ENCODE data around the gene DOCK7. TPM values are rescaled to one million over a fixed set of nuclear protein-coding genes. Genes with fewer than 3 reads are reported as not detected.
"Not testable (repeated sequence)": the region's sequence is repeated elsewhere in the genome, so short reads cannot be mapped to it uniquely, and the experiment has no call there.

DOCK7 gene
- polyA plus RNA-seq, 2 donors: 4.2 to 4.3 TPM

- WGBS, 2 donors: 95 to 97% methylated on average over 5 of the region's 6 CpGs
- H3K4me3 ChIP-seq (ENCODE audit: low read depth in 1 of 2, low read length in 2 of 2): not testable (repeated sequence)
Measured at GRCh38 chr1:62527346-62527745, 160.8 kb downstream of the DOCK7 start.

GRCh38 chr1:62523860-62524259, 164.3 kb downstream of the DOCK7 start:
- WGBS, 2 donors: 87 to 98% methylated on average over 2 of the region's 2 CpGs
- H3K27ac ChIP-seq (ENCODE audit: low read depth in 2 of 2, low read length in 1 of 2): no peak overlapping the region
- H3K9me3 ChIP-seq (ENCODE audit: control insufficient read depth in 2 of 2, insufficient read depth in 1 of 2, low read depth in 1 of 2, low read length in 1 of 2): no peaks in the 10 kb centered on the region
- no peak overlapping the region for H3K4me3 ChIP-seq (ENCODE audit: low read depth in 1 of 2, low read length in 2 of 2)
- H3K4me1 ChIP-seq (ENCODE audit: control insufficient read depth in 2 of 2, insufficient read depth in 2 of 2, low read length in 1 of 2): no peaks in the 10 kb centered on the region
- H3K27me3 ChIP-seq (ENCODE audit: control insufficient read depth in 1 of 2, insufficient read depth in 2 of 2, low read length in 2 of 2): no peaks in the 10 kb centered on the region
- H3K36me3 ChIP-seq (ENCODE audit: control insufficient read depth in 2 of 2, insufficient read depth in 2 of 2, low read length in 1 of 2): no peaks in the 10 kb centered on the region

More at GRCh38 chr1:62527346-62527745, 160.8 kb downstream of the DOCK7 start:
- not testable (repeated sequence) for H3K36me3 ChIP-seq (ENCODE audit: control insufficient read depth in 2 of 2, insufficient read depth in 2 of 2, low read length in 1 of 2); H3K27ac ChIP-seq (ENCODE audit: low read depth in 2 of 2, low read length in 1 of 2); H3K4me1 ChIP-seq (ENCODE audit: control insufficient read depth in 2 of 2, insufficient read depth in 2 of 2, low read length in 1 of 2); H3K9me3 ChIP-seq (ENCODE audit: control insufficient read depth in 2 of 2, insufficient read depth in 1 of 2, low read depth in 1 of 2, low read length in 1 of 2); H3K27me3 ChIP-seq (ENCODE audit: control insufficient read depth in 1 of 2, insufficient read depth in 2 of 2, low read length in 2 of 2)

- Histone ChIP-seq H3K36me3 (ENCODE audit: control insufficient read depth in 2 of 2, insufficient read depth in 2 of 2, low read length in 1 of 2) (no peaks in the 10 kb centered on the region), H3K4me3 (ENCODE audit: low read depth in 1 of 2, low read length in 2 of 2) (no peak overlapping the region), H3K27me3 (ENCODE audit: control insufficient read depth in 1 of 2, insufficient read depth in 2 of 2, low read length in 2 of 2) (no peaks in the 10 kb centered on the region), H3K27ac (ENCODE audit: low read depth in 2 of 2, low read length in 1 of 2) (no peak overlapping the region), H3K4me1 (ENCODE audit: control insufficient read depth in 2 of 2, insufficient read depth in 2 of 2, low read length in 1 of 2) (no peaks in the 10 kb centered on the region), H3K9me3 (ENCODE audit: control insufficient read depth in 2 of 2, insufficient read depth in 1 of 2, low read depth in 1 of 2, low read length in 1 of 2) (no peaks in the 10 kb centered on the region)
- WGBS, 2 donors: 93% methylated on average over 2 of the region's 2 CpGs
Measured at GRCh38 chr1:62516600-62516999, 171.6 kb downstream of the DOCK7 start.

DNA sequence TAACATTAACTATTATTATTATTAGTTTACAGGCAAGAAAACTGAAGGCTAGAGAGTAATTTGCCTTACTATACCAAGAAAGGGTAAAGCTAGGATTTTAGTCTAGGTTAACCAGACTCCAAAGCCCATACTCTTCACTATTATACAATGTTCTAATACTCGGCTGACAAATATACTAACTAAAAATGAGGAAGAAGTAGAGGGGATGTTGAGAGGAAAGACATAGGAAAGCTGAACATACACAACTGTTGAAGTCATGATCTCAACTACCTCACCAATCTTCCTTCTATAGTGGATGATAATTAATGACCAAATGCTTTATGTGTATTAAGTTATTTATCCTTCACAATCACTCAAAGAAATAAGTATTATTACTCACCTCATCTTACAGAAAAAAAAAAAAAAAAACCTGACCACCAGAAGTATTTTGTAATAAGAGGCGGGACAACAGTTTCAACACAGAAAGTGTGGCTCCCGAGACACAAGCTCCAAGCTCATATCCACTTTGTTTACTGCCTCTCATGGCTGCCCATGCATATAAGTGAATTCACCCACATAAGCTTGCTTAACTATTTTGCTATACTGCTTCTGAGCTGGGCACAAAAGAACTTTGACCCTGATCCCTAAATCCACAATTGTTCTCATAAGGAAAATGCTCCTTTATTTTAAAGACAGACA, 173.3 kb downstream of the DOCK7 start:
- H3K9me3 ChIP-seq (ENCODE audit: control insufficient read depth in 2 of 2, insufficient read depth in 1 of 2, low read depth in 1 of 2, low read length in 1 of 2): no peaks in the 10 kb centered on the region
- H3K4me1 ChIP-seq (ENCODE audit: control insufficient read depth in 2 of 2, insufficient read depth in 2 of 2, low read length in 1 of 2): no peaks in the 10 kb centered on the region
- no peak overlapping the region for H3K4me3 ChIP-seq (ENCODE audit: low read depth in 1 of 2, low read length in 2 of 2)
- no peaks in the 10 kb centered on the region for H3K36me3 ChIP-seq (ENCODE audit: control insufficient read depth in 2 of 2, insufficient read depth in 2 of 2, low read length in 1 of 2)
- no peaks in the 10 kb centered on the region for H3K27me3 ChIP-seq (ENCODE audit: control insufficient read depth in 1 of 2, insufficient read depth in 2 of 2, low read length in 2 of 2)
- WGBS, 2 donors: 89 to 92% methylated on average over 3 of the region's 3 CpGs
- H3K27ac ChIP-seq (ENCODE audit: low read depth in 2 of 2, low read length in 1 of 2): no peak overlapping the region

DNA sequence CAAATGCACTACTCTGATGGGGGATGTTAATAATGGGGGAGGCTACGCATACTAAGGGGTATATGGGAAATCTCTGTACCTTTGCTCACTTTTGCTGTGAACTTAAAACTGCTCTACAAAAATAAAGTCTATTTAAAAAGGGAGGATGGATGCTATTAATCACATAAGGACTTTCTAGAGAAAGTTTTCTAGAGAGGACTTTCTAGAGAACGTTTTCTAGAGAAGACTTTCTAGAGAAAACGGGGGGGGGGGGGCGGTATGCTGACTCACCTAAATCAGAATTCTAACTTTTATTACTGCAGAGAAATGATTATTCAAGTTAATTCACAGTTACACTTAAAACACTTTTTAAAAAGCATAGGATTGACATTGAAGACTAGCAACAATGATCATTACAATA, 175.2 kb downstream of the DOCK7 start:
- WGBS, 2 donors: 76 to 86% methylated on average over 4 of the region's 4 CpGs
- H3K27me3 ChIP-seq (ENCODE audit: control insufficient read depth in 1 of 2, insufficient read depth in 2 of 2, low read length in 2 of 2): no peaks in the 10 kb centered on the region
- H3K4me3 ChIP-seq (ENCODE audit: low read depth in 1 of 2, low read length in 2 of 2): no peak overlapping the region
- no peaks in the 10 kb centered on the region for H3K9me3 ChIP-seq (ENCODE audit: control insufficient read depth in 2 of 2, insufficient read depth in 1 of 2, low read depth in 1 of 2, low read length in 1 of 2)
- H3K36me3 ChIP-seq (ENCODE audit: control insufficient read depth in 2 of 2, insufficient read depth in 2 of 2, low read length in 1 of 2): no peaks in the 10 kb centered on the region
- H3K27ac ChIP-seq (ENCODE audit: low read depth in 2 of 2, low read length in 1 of 2): no peak overlapping the region
- no peaks in the 10 kb centered on the region for H3K4me1 ChIP-seq (ENCODE audit: control insufficient read depth in 2 of 2, insufficient read depth in 2 of 2, low read length in 1 of 2)

- no peaks in the 10 kb centered on the region for H3K4me1 ChIP-seq (ENCODE audit: control insufficient read depth in 2 of 2, insufficient read depth in 2 of 2, low read length in 1 of 2)
- H3K36me3 ChIP-seq (ENCODE audit: control insufficient read depth in 2 of 2, insufficient read depth in 2 of 2, low read length in 1 of 2): no peaks in the 10 kb centered on the region
- H3K27ac ChIP-seq (ENCODE audit: low read depth in 2 of 2, low read length in 1 of 2): no peak overlapping the region
- no peaks in the 10 kb centered on the region for H3K27me3 ChIP-seq (ENCODE audit: control insufficient read depth in 1 of 2, insufficient read depth in 2 of 2, low read length in 2 of 2)
- no peaks in the 10 kb centered on the region for H3K9me3 ChIP-seq (ENCODE audit: control insufficient read depth in 2 of 2, insufficient read depth in 1 of 2, low read depth in 1 of 2, low read length in 1 of 2)
- no peak overlapping the region for H3K4me3 ChIP-seq (ENCODE audit: low read depth in 1 of 2, low read length in 2 of 2)
- 79 to 84% methylated on average over 1 of the region's 1 CpG for WGBS, 2 donors
Measured at GRCh38 chr1:62509028-62509427, 179.2 kb downstream of the DOCK7 start.

- no peak overlapping the region for H3K27ac ChIP-seq (ENCODE audit: low read depth in 2 of 2, low read length in 1 of 2)
- no peak overlapping the region for H3K4me3 ChIP-seq (ENCODE audit: low read depth in 1 of 2, low read length in 2 of 2)
- H3K4me1 ChIP-seq (ENCODE audit: control insufficient read depth in 2 of 2, insufficient read depth in 2 of 2, low read length in 1 of 2): no peaks in the 10 kb centered on the region
- no peaks in the 10 kb centered on the region for H3K36me3 ChIP-seq (ENCODE audit: control insufficient read depth in 2 of 2, insufficient read depth in 2 of 2, low read length in 1 of 2)
- no peaks in the 10 kb centered on the region for H3K9me3 ChIP-seq (ENCODE audit: control insufficient read depth in 2 of 2, insufficient read depth in 1 of 2, low read depth in 1 of 2, low read length in 1 of 2)
- WGBS, 2 donors: 92 to 100% methylated on average over 1 of the region's 1 CpG
- H3K27me3 ChIP-seq (ENCODE audit: control insufficient read depth in 1 of 2, insufficient read depth in 2 of 2, low read length in 2 of 2): no peaks in the 10 kb centered on the region
Measured at GRCh38 chr1:62508187-62508758, 179.9 kb downstream of the DOCK7 start.

- Histone ChIP-seq H3K9me3 (ENCODE audit: control insufficient read depth in 2 of 2, insufficient read depth in 1 of 2, low read depth in 1 of 2, low read length in 1 of 2) (no peaks in the 10 kb centered on the region), H3K4me3 (ENCODE audit: low read depth in 1 of 2, low read length in 2 of 2) (no peak overlapping the region), H3K4me1 (ENCODE audit: control insufficient read depth in 2 of 2, insufficient read depth in 2 of 2, low read length in 1 of 2) (no peaks in the 10 kb centered on the region), H3K36me3 (ENCODE audit: control insufficient read depth in 2 of 2, insufficient read depth in 2 of 2, low read length in 1 of 2) (no peaks in the 10 kb centered on the region), H3K27ac (ENCODE audit: low read depth in 2 of 2, low read length in 1 of 2) (no peak overlapping the region), H3K27me3 (ENCODE audit: control insufficient read depth in 1 of 2, insufficient read depth in 2 of 2, low read length in 2 of 2) (no peaks in the 10 kb centered on the region)
Measured at GRCh38 chr1:62500210-62500609, 188.0 kb downstream of the DOCK7 start.

DNA sequence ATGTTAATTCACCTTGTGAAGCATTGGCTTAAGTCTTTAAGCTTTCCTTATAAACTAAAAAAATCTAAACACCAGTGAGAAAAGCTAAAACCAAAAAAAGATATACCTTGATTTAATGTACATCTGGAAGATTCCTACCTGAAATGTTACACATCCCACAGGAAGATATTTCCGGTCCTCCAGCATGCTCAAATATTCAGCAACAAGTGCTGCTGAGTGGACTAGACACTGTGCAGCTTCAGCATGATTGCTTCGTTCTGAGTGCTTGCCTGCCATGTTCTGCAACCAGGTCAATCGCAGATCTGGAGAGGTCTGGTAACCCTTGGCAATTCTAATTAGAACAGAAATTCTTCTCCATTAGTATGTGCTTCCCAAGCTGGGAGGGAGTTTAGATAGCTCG, 194.0 kb downstream of the DOCK7 start:
- no peaks in the 10 kb centered on the region for H3K4me1 ChIP-seq (ENCODE audit: control insufficient read depth in 2 of 2, insufficient read depth in 2 of 2, low read length in 1 of 2)
- no peak overlapping the region for H3K4me3 ChIP-seq (ENCODE audit: low read depth in 1 of 2, low read length in 2 of 2)
- no peak overlapping the region for H3K27ac ChIP-seq (ENCODE audit: low read depth in 2 of 2, low read length in 1 of 2)
- H3K9me3 ChIP-seq (ENCODE audit: control insufficient read depth in 2 of 2, insufficient read depth in 1 of 2, low read depth in 1 of 2, low read length in 1 of 2): no peaks in the 10 kb centered on the region
- peaks cover 2 to 4% of the 10 kb centered on the region in 2 donors for H3K36me3 ChIP-seq (ENCODE audit: control insufficient read depth in 2 of 2, insufficient read depth in 2 of 2, low read length in 1 of 2)
- H3K27me3 ChIP-seq (ENCODE audit: control insufficient read depth in 1 of 2, insufficient read depth in 2 of 2, low read length in 2 of 2): no peaks in the 10 kb centered on the region
- 96% methylated on average over 4 of the region's 4 CpGs for WGBS, 2 donors

GRCh38 chr1:62493656-62494055, 194.5 kb downstream of the DOCK7 start:
- H3K4me1 ChIP-seq (ENCODE audit: control insufficient read depth in 2 of 2, insufficient read depth in 2 of 2, low read length in 1 of 2): no peaks in the 10 kb centered on the region
- H3K36me3 ChIP-seq (ENCODE audit: control insufficient read depth in 2 of 2, insufficient read depth in 2 of 2, low read length in 1 of 2): peaks cover 2 to 4% of the 10 kb centered on the region in 2 donors
- no peaks in the 10 kb centered on the region for H3K9me3 ChIP-seq (ENCODE audit: control insufficient read depth in 2 of 2, insufficient read depth in 1 of 2, low read depth in 1 of 2, low read length in 1 of 2)
- no peak overlapping the region for H3K4me3 ChIP-seq (ENCODE audit: low read depth in 1 of 2, low read length in 2 of 2)
- H3K27ac ChIP-seq (ENCODE audit: low read depth in 2 of 2, low read length in 1 of 2): no peak overlapping the region
- H3K27me3 ChIP-seq (ENCODE audit: control insufficient read depth in 1 of 2, insufficient read depth in 2 of 2, low read length in 2 of 2): no peaks in the 10 kb centered on the region
- 95 to 97% methylated on average over 3 of the region's 3 CpGs for WGBS, 2 donors
